Left cardiac atrium (tissue), 4 donors: ENCODE data around the gene DIP2B. TPM values are rescaled to one million over a fixed set of nuclear protein-coding genes. Genes with fewer than 3 reads are reported as not detected.

Experiments
- ATAC-seq, 2 donors: fragments of 200-7000 bp; cut with Tn5 transposase; one replicate each; pipeline ENCODE4 v1.9.1; 2020; ENCODE audit warnings: mild to moderate bottlenecking in 2 of 2, moderate library complexity in 2 of 2
- DNase-seq: peaks from one replicate; pipeline ENCODE4 v3.0.0-alpha.2; 2020
- intact Hi-C, 2 donors: fragments of 100-400 bp; cut with DNase I; formaldehyde crosslinking; loops; one replicate each; pipeline versions ENCODE4 v1.14.1 to v1.15.1; 2022 to 2023
- total RNA-seq, 2 donors: library from RNA; stranded (reverse); fragmentation: NEBNext Ultra II Directional; extraction: Animal tissue kit (Norgen Biotek cat#: 25700); gene quantifications; one replicate each; pipeline ENCODE4 v1.2.1, GENCODE V29; 2021
- donor health status: DM: no; HTN: yes; CAD: no.
- donor health status: DM: no; HTN: yes; CAD: no; lungs with severe emphysema.
- donor health status: DM: yes; HTN: yes; CAD: no.
- donor health status: Dilated cardiomyopathy.

DIP2B gene
- total RNA-seq, 2 donors from 2014 or later = 12.7 to 12.8 TPM

GRCh38 chr12:50569321-50569720, 64.5 kb downstream of the DIP2B start:
- no peak for DNase-seq
- intact Hi-C loops = no loop called here
- peak in 1 of 2 donors; percentile 49 for ATAC-seq

- intact Hi-C loops = no loop called here
- ATAC-seq (no peak), DNase-seq (no peak)
These were observed 65.1 kb downstream of the DIP2B start for GRCh38 chr12:50569876-50570275.

DNA sequence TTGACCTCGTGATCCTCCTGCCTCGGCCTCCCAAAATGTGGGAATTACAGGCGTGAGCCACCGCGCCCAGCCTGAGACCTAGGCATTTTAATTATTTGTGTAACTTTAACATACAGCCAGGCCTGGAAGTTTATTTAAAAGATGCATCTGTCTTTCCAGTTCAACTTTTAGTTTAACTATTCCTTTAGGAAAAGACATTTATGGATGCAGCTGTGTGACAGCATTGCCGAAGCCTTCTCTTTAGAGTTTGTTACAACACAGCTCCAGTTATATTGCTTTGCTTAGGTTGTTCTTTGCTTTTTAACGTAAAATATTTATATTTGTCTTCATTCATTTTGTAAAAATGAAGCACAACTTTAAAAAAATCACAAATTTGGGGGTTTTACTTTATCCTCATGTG, 67.0 kb downstream of the DIP2B start:
- DNase-seq (no peak), ATAC-seq (no peak)
- intact Hi-C loops = no loop called here

GRCh38 chr12:50572287-50572686, 67.5 kb downstream of the DIP2B start:
- DNase-seq = no peak
- intact Hi-C loops = no loop called here
- peak; percentile 59 to 81 for ATAC-seq

DNA sequence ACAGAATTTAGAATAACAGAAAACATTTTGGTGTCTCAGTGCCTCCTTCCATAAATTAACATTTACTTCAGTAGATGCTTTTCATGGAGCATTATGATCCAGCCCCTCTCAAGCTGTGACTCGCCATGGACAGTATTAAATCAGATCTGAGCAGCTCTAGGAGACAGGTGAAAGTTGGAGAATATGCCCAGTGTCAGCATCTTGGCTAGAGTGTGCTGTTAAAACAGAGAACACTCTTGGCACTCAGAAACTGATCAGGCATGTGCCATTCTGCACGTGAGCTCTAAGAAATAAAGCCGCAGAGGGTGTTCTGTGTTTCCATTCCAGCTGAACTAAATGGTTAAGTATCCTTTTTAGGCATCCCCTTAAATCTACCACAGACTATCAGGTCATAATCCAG, 68.0 kb downstream of the DIP2B start:
- intact Hi-C loops = no loop called here
- ATAC-seq (peak in 1 of 2 donors; percentile 29), DNase-seq (no peak)

- DNase-seq (no peak), ATAC-seq (no peak)
- intact Hi-C loops = no loop called here
These were observed 68.5 kb downstream of the DIP2B start for GRCh38 chr12:50573271-50573670.

- DNase-seq (no peak), ATAC-seq (no peak)
- intact Hi-C loops = no loop called here
These were observed 70.0 kb downstream of the DIP2B start for GRCh38 chr12:50574601-50575348.

DNA sequence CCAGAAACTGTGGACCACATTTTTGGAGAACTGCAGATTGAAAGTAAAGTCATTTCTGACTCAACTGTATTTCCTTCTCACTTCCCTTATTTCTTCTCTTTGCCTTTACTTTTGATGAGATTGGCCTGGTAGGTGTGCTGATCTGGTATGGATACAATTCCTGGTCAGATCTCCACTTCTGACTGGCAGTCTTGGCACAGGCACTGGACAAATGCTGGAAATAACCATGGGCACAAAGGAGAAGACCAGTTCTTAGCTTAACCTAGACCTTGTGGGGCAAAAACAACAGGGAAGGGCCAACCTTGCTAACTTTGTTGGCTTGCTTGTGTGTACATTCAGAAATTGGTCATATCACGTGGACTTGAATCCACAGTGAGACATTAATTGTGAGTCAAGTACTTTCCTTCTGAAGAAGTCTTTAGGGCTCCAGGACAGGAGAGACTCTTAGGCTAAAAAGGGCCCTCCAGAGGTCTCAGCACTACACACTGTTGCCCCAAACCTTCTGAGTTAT, 75.0 kb downstream of the DIP2B start:
- no peak for ATAC-seq
- DNase-seq = no peak
- intact Hi-C loops = no loop called here

GRCh38 chr12:50580436-50580835, 75.7 kb downstream of the DIP2B start:
- DNase-seq = no peak
- ATAC-seq = no peak
- intact Hi-C loops = no loop called here

DNA sequence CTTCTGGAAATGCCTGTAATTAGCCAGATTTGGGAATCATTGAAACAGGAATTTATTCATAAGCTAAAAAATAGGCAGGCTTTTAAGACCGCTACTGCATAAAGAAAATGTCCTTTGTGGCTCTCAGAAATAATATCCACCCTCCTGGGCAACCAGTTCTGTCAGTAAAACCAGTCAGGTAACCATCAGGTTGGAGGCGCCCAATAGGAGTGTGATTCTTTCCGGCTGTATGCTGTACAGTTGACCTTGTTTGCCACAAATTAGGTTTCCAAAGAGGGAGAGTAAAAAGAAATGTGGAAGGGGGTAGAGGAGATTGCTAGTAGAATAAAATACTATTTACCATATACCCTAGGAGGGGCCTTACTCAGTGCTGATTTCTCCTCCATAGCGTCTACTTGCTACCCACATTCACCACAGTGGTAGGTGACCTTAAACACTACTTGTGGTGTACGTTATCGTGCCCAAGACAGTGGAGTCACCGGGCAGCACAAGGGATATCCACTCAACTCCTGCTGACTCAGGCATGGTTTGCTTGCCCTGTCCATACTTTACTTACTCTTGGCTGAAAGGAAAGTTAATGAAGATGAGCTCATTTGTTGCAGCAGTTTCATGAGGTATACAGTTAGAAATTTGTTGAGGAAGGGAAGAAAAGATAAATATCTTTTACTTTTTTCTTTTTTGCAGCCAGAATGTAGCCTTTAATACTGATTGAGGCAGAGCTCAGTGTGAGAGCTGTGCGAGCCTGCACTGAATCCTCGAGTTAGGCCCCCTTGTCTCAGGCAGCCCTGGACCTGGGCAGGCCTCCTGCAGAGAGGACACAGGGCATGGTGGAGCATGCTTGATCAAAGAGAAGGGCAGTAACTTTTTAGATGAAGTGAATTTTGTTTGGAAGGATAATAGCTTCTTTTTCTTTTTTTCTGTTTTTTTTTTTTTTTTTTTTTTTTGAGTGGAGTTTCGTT, 76.7 kb downstream of the DIP2B start:
- ATAC-seq (peak in 1 of 2 donors; percentile 38), DNase-seq (no peak)
- intact Hi-C loops = no loop called here

- ATAC-seq (no peak), DNase-seq (no peak)
- intact Hi-C loops = no loop called here
These were observed 79.3 kb downstream of the DIP2B start for GRCh38 chr12:50584135-50584534.

- DNase-seq = no peak
- intact Hi-C loops = no loop called here
- ATAC-seq = no peak
These were observed 85.1 kb downstream of the DIP2B start for GRCh38 chr12:50589650-50590435.

GRCh38 chr12:50590869-50591268, 86.1 kb downstream of the DIP2B start:
- ATAC-seq = no peak
- intact Hi-C loops = no loop called here
- no peak for DNase-seq

DNA sequence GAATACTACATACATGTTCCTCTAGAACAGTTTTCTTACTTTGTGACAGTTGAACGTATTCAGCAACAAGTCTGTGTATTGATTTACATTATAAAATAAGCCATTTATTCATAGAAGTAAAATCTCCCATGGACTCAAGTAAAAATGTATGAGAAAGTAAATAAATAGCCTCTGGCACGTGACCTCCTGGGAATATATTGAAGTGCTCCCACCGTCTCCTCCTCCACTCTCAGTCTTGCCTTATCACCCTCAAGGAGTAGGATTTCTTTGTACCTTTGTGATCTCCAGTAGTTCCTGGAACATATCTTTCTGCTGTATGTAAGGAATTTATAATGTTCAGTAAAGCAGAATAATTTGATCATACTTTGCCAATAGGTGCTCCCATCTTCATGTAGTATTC, 90.9 kb downstream of the DIP2B start:
- ATAC-seq (no peak), DNase-seq (no peak)
- intact Hi-C loops = no loop called here

DNA sequence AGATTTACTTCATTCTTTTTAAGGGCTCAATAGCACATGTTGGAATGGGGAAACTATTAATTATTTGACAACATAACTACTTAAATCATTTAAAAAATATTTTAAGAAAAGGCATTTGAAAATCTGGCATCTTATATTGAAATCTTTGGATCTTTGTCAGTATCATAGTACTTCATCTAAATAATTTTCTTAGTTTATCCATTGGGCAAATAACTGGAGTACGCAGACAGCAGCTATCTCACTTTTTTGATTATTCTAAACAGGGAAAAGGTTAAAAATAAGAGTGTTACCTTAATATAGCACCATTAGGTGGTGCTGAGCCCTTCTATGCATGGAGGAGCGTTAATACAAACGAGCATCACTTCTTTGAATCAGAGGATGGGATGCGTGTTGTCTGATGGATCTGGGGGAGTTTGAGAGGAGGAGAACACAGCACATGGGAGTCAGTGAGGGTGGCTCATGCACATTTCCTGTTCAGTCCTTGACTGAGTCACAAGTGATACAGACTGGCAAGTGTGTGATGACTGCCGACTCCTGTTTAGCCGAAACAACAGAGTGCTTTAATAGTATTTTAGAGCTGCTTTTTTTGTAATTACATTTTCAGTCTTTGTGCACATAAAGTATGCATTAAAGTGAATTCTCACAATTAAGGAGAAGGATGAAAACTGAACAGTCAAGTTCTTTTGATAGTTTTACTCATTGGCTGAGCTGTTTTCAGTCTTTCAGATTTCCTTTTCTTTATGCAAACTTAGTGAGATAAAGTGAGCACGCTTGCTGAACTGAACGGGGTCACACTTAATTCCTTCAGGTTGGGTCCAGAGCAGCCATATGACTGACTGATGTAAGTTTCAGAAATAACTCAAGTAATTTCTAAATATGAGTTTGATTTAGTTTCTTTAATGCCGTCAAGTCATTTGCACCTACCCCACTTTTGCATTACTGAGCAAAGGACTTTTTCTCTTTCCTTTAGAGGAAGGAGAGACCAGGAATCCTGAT, 92.7 kb downstream of the DIP2B start:
- intact Hi-C loops = no loop called here
- peak in 1 of 2 donors; percentile 84 for ATAC-seq
- no peak for DNase-seq

DNA sequence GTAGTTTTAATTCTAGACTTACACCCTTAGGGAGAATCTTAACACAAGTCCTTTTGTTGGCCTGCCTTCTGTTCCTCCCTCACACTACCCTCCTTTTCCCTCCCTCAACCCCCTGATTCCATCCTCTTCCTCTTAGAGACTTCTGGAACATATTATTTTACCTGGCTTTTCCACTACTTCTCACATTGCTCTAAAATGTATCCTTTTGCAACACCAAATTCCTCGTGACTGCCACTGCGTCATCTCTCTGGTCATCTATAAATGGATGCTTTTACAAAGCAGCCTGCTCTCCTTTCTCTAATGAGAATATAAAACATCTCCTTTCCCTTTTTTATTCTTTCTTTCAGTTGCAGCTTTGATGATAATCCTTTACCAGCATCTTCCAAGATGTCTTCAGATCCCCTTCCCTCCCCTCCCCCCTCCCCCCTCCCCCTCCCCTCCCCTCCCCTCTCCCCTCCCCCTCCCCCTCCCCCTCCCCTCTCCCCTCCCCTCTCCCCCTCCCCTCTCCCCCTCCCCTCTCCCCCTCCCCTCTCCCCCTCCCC, 93.6 kb downstream of the DIP2B start:
- no peak for DNase-seq
- intact Hi-C loops = no loop called here
- no peak for ATAC-seq

DNA sequence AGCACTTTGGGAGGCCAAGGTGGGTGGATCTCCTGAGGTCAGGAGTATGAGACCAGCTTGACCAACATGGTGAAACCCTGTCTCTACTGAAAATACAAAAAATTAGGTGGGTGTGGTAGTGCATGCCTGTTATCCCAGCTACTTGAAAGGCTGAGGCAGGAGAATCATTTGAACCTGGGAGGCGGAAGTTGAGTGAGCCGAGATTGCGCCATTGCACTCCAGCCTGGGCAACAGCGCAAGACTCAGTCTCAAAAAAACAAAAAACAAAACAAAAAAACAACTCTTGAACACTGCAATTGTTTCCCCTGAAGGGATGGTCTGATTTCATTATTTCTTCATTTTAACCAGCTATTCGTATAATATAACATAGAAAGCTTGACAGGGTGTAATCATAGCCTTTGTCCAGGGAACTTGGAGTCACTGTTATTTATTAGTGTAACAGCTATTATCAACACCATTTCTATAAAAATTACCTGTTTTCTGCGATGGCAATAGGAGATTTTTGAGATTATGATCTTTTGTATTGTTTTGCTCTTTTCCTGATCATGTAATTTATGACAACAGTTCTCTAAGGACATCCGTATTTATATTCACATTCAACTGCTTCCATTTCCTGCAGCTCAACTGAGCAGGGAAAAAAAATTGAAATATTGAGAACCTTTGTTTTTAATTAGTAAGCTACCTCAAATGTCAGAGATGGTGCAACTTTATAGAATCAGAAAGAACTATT, 94.7 kb downstream of the DIP2B start:
- no peak for DNase-seq
- intact Hi-C loops = no loop called here
- no peak for ATAC-seq
